OCI-LY7 (cell line): ENCODE results near the gene MAPK8IP3. TPM values are rescaled to one million over a fixed set of nuclear protein-coding genes. Genes with fewer than 3 reads are reported as not detected.
A peak's percentile ranks its signal among the peaks of the same experiment; 100 is the strongest.
"Not testable (repeated sequence)": the region's sequence is repeated elsewhere in the genome, so short reads cannot be mapped to it uniquely, and the experiment has no call there.

ENCODE experiments used
- BruUV-seq: library from RNA; stranded (reverse); fragments of 400-500 nt; replicated peaks from 2 replicates; lab custom pipeline; 2021; lab: Mats Ljungman, UMichigan
- CTCF ChIA-PET: fragments of 300-600 bp; sonication (Branson Sonifier 250); formaldehyde crosslinking; loops from one replicate; lab custom pipeline; 2022; ENCODE audit warnings: antibody characterized with exemption; ENCODE audit not compliant: unreplicated experiment; lab: Charles Lee
- POLR2A ChIA-PET: fragments of 300-600 bp; sonication (Branson Sonifier 250); formaldehyde crosslinking; loops from one replicate; lab custom pipeline; 2022; ENCODE audit warnings: antibody characterized with exemption; lab: Charles Lee
- DNase-seq: peaks from one replicate; pipeline ENCODE4 v3.0.0-alpha.2; 2015; ENCODE audit warnings: low spot score
- H2AFZ ChIP-seq: fragments of 200-600 bp; sonication (generic), shearing (Covaris generic); 2 replicates; pipeline ENCODE4 v1.6.1; 2014; ENCODE audit warnings: mild to moderate bottlenecking, antibody characterized with exemption, low read length, moderate library complexity
- H3K27ac ChIP-seq: fragments of 200-600 bp; sonication (generic); 2 replicates; pipeline ENCODE4 v1.5.1; 2014; ENCODE audit warnings: mixed run types, low read depth, mild to moderate bottlenecking, moderate library complexity, low read length, inconsistent platforms; ENCODE audit not compliant: poor library complexity, severe bottlenecking
- H3K36me3 ChIP-seq: fragments of 200-600 bp; sonication (generic); 2 replicates; pipeline ENCODE4 v1.6.1; 2014; ENCODE audit warnings: mild to moderate bottlenecking, antibody characterized with exemption, low read length, moderate library complexity, mixed read lengths; ENCODE audit not compliant: insufficient read depth
- H3K4me1 ChIP-seq: fragments of 200-600 bp; sonication (generic); 2 replicates; pipeline ENCODE4 v1.5.1; 2014; ENCODE audit warnings: mild to moderate bottlenecking, low read length; ENCODE audit not compliant: insufficient read depth, poor library complexity, severe bottlenecking
- H3K4me2 ChIP-seq: fragments of 200-600 bp; sonication (generic); 2 replicates; pipeline ENCODE4 v1.6.1; 2014; ENCODE audit warnings: mild to moderate bottlenecking, low read length
- H3K4me3 ChIP-seq: fragments of 200-600 bp; sonication (generic); 2 replicates; pipeline ENCODE4 v1.5.1; 2014; ENCODE audit warnings: mild to moderate bottlenecking, low read depth, low read length; ENCODE audit not compliant: poor library complexity, severe bottlenecking
- H3K79me2 ChIP-seq: fragments of 200-600 bp; sonication (generic); 2 replicates; pipeline ENCODE4 v1.6.1; 2016; ENCODE audit warnings: low read depth, mild to moderate bottlenecking, low read length, moderate library complexity, mixed read lengths; ENCODE audit not compliant: insufficient read depth
- H3K9me2 ChIP-seq: fragments of 200-600 bp; sonication (generic); 2 replicates; pipeline ENCODE4 v1.6.1; 2016; ENCODE audit warnings: mild to moderate bottlenecking, low read length, mixed read lengths; ENCODE audit not compliant: insufficient read depth
- H3K9me3 ChIP-seq: fragments of 200-600 bp; sonication (generic); 2 replicates; pipeline ENCODE4 v1.6.1; 2014; ENCODE audit warnings: mild to moderate bottlenecking, mixed run types, low read length, mixed read lengths
- H4K20me1 ChIP-seq: fragments of 200-600 bp; sonication (generic); 2 replicates; pipeline ENCODE4 v1.6.1; 2014; ENCODE audit warnings: mild to moderate bottlenecking, antibody characterized with exemption, low read length, moderate library complexity, mixed read lengths; ENCODE audit not compliant: insufficient read depth
- CTCF ChIP-seq: fragments of 200-600 bp; sonication (generic); conservative IDR thresholded peaks from 2 replicates; pipeline ENCODE4 v1.5.1; 2014; ENCODE audit warnings: mild to moderate bottlenecking, antibody characterized with exemption, low read length, moderate library complexity, mixed read lengths
- EZH2phosphoT487 ChIP-seq: fragments of 200-600 bp; sonication (generic); IDR thresholded peaks from 2 replicates; pipeline ENCODE4 v1.6.1; 2018; ENCODE audit warnings: low read depth, borderline replicate concordance, mild to moderate bottlenecking, mixed run types, antibody characterized with exemption, low read length, moderate library complexity, mixed read lengths
- intact Hi-C: fragments of 100-400 bp; cut with micrococcal nuclease; formaldehyde crosslinking; loops from one replicate; pipeline ENCODE4 v1.10.0; 2022; ENCODE audit not compliant: unreplicated experiment
- total RNA-seq, 2 experiments: library from RNA; depleted of rRNA in 1 of 2; stranded (reverse); fragments of >200 nt in 1 of 2; shearing (Covaris generic) in 1 of 2; gene quantifications; 2 replicates each; pipeline ENCODE4 v1.2.3, GENCODE V29; 2014 to 2022

Gene MAPK8IP3
- total RNA-seq, 2 experiments from 2014 or later = 114 to 130 TPM

DNA sequence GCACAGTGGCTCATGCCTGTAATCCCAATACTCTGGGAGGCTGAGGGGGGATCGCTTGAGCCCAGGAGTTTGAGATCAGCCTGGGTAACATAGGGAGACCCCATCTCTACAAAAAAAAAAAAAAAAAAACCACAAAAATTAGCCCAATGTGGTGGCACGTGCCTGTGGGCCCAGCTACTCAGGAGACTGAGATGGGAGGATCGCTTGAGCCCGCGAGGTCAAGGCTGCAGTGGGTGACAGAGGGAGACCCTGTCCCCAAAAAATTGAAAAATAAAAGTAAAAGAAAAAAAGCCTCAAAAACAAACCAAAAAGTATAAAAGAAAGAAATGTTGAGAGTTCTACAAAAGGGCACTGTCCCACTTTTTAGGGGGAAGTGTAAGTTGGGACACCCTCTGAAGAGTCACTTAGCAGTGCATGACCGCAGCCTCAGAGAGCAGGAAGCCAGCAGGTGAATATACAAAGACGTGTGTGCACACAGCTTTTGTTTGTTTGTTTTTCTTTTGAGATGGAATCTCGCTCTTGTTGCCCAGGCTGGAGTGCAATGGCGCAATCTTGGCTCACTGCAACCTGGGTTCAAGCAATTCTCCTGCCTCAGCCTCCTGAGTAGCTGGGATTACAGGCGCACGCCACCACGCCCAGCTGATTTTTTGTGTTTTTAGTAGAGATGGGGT is 13.7 kb downstream of the MAPK8IP3 start:
- BruUV-seq, POLR2A ChIA-PET, H3K9me2 ChIP-seq, DNase-seq, H3K4me3 ChIP-seq, H4K20me1 ChIP-seq, H2AFZ ChIP-seq, H3K27ac ChIP-seq, H3K4me2 ChIP-seq, H3K9me3 ChIP-seq, intact Hi-C loops: not testable (repeated sequence)
- Histone ChIP-seq H3K79me2 (peaks cover 54% of the 10 kb centered on the region), H3K4me1 (peaks cover 32% of the 10 kb centered on the region), H3K36me3 (peaks cover 21% of the 10 kb centered on the region)
- CTCF ChIA-PET = interaction anchor here (0.5 kb wide), 1 partner anchor 214 kb away, joined by 9 read pairs; no protein-coding TSS in a partner anchor

DNA sequence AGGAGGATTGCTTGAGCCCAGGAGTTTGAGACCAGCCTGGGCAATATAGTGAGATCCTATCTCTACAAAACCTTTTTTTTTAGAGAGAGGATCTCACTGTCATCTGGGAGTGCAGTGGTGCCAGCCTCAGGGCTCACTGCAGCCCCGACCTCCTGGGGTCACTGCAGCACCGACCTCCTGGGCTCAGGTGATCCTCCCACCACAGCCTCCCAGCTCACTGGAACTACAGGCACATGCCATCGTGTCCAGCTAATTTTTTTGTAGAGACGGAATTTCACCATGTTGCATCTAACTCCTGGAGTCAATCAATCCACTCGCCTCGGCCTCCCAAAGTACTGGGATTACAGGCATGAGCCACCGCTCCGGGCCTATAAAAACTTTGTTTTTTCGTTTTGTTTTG is 15.4 kb downstream of the MAPK8IP3 start:
- intact Hi-C loops = no loop called here
- Histone ChIP-seq H3K4me3 (no peak overlapping the region), H3K27ac (no peak overlapping the region), H3K9me3 (no peaks in the 10 kb centered on the region), H3K4me1 (peaks cover 26% of the 10 kb centered on the region), H4K20me1 (0 out of 2 replicates have a peak, but pooled peaks cover 4% of the 10 kb centered on the region), H3K36me3 (peaks cover 24% of the 10 kb centered on the region), H3K4me2 (no peak overlapping the region), H3K79me2 (peaks cover 39% of the 10 kb centered on the region), H3K9me2 (no peaks in the 10 kb centered on the region), H2AFZ (no peak overlapping the region)
- TF ChIP-seq EZH2phosphoT487 (no peak), CTCF (no peak)
- no TSS peak for BruUV-seq
- DNase-seq = no peak
- ChIA-PET CTCF (no interaction called here), POLR2A (interaction anchor here (0.5 kb wide), 1 partner anchor 9 kb away, joined by 3 read pairs; no protein-coding TSS in a partner anchor)

GRCh38 chr16:1723450-1724147 is 17.6 kb downstream of the MAPK8IP3 start:
- H3K9me2 ChIP-seq = no peaks in the 10 kb centered on the region
- DNase-seq = peak; percentile 59
- no peaks in the 10 kb centered on the region for H3K9me3 ChIP-seq
- peaks cover 20% of the 10 kb centered on the region; the same call in 1 of the 2 replicates for H3K79me2 ChIP-seq
- intact Hi-C loops = no loop called here
- peaks cover 32% of the 10 kb centered on the region for H3K36me3 ChIP-seq
- H3K27ac ChIP-seq = no peak overlapping the region
- ChIA-PET CTCF (interaction anchor here (0.6 to 0.8 kb wide), 3 partner anchors 12 to 18 kb away, joined by 3 to 4 read pairs (median 3); no protein-coding TSS in a partner anchor), POLR2A (interaction anchor here (1.3 kb wide), 1 partner anchor 12 kb away, joined by 4 read pairs; no protein-coding TSS in a partner anchor)
- H3K4me3 ChIP-seq = no peak overlapping the region
- no TSS peak for BruUV-seq
- H3K4me1 ChIP-seq = peaks cover 12% of the 10 kb centered on the region
- TF ChIP-seq CTCF (peak; percentile 90), EZH2phosphoT487 (no peak)
- H3K4me2 ChIP-seq = no peak overlapping the region
- H2AFZ ChIP-seq = no peak overlapping the region
- H4K20me1 ChIP-seq = 0 out of 2 replicates have a peak, but pooled peaks cover 4% of the 10 kb centered on the region
